SJCRH30 (cell line): ENCODE results near the gene TCERG1L. TPM values are rescaled to one million over a fixed set of nuclear protein-coding genes. Genes with fewer than 3 reads are reported as not detected.

Experiments used
- DNase-seq, 2 experiments: peaks; one replicate each; pipeline ENCODE4 v3.0.0-alpha.2; 2015 to 2020
- H3K27ac ChIP-seq: fragments of 250-450 bp; sonication (Bioruptor Pico); 2 replicates; pipeline ENCODE4 v1.5.1; 2020; ENCODE audit warnings: mild to moderate bottlenecking, moderate library complexity
- H3K27me3 ChIP-seq: fragments of 250-450 bp; sonication (Bioruptor Pico); 2 replicates; pipeline ENCODE4 v1.5.1; 2020; ENCODE audit warnings: mild to moderate bottlenecking, moderate library complexity
- H3K36me3 ChIP-seq: fragments of 250-450 bp; sonication (Bioruptor Pico); 2 replicates; pipeline ENCODE4 v1.5.1; 2020; ENCODE audit warnings: mild to moderate bottlenecking, moderate library complexity
- H3K4me1 ChIP-seq: fragments of 250-450 bp; sonication (Bioruptor Pico); 2 replicates; pipeline ENCODE4 v1.5.1; 2020; ENCODE audit warnings: mild to moderate bottlenecking, moderate library complexity
- H3K4me3 ChIP-seq: fragments of 250-450 bp; sonication (Bioruptor Pico); 2 replicates; pipeline ENCODE4 v1.5.1; 2020; ENCODE audit warnings: mild to moderate bottlenecking, moderate library complexity
- H3K9me3 ChIP-seq: fragments of 250-450 bp; sonication (Bioruptor Pico); replicated peaks from 2 replicates; pipeline ENCODE4 v1.5.1; 2020; ENCODE audit warnings: mild to moderate bottlenecking, moderate library complexity
- total RNA-seq: library from RNA; depleted of rRNA; stranded (reverse); fragments of >200 nt; shearing (Covaris generic); gene quantifications from 2 replicates; pipeline ENCODE4 v1.2.3, GENCODE V29; 2014

Gene TCERG1L
- total RNA-seq, 1 experiment from 2014 or later = not detected

GRCh38 chr10:131071721-131072120, 239.8 kb downstream of the TCERG1L start:
- no peaks in the 10 kb centered on the region for H3K27me3 ChIP-seq
- no peaks in the 10 kb centered on the region for H3K36me3 ChIP-seq
- H3K4me1 ChIP-seq = no peaks in the 10 kb centered on the region
- no peak overlapping the region for H3K27ac ChIP-seq
- no peaks in the 10 kb centered on the region for H3K9me3 ChIP-seq
- H3K4me3 ChIP-seq = no peak overlapping the region
- no peak for DNase-seq

DNA sequence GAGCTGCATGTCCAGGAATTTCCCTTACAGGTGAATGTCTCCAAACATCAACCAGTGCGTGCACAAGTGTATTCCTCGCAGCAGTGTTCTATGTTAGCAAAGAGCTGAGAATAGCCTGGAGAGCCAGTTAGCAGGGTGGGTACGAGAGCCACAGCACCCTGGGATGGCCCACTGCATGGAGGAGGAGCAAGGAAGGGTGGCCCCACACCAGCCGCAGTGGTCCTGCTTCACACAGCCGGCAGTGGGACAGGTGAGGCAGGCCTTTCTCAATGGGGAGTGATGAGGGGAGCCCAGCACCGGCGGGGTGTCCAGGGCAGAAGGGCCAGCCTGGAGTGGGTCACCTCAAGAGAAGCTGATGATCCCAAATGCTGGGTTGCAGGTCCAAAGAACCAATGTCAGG, 240.7 kb downstream of the TCERG1L start:
- H3K27me3 ChIP-seq = no peaks in the 10 kb centered on the region
- no peaks in the 10 kb centered on the region for H3K36me3 ChIP-seq
- H3K9me3 ChIP-seq = no peaks in the 10 kb centered on the region
- H3K4me3 ChIP-seq = no peak overlapping the region
- no peak overlapping the region for H3K27ac ChIP-seq
- H3K4me1 ChIP-seq = no peaks in the 10 kb centered on the region
- DNase-seq = no peak

DNA sequence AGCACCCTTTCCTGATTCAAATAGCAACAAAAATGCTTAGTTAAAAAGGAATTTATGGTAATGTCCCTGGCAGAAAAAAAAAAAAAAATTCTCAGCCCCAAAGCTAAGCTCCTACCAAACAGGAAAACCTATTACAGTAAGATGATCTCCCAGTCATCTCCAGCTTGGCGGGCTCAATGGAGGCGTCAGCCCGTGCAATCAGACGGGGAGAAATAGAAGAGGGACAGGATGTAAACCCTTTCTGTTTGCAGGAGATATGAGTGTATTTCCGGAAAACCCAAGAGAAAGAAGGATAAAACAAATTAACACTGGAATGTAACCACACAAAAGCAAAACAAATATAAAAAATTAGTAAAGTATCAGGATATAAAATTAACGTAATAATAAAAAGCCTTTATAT, 242.8 kb downstream of the TCERG1L start:
- no peak for DNase-seq
- no peaks in the 10 kb centered on the region for H3K9me3 ChIP-seq
- no peaks in the 10 kb centered on the region for H3K36me3 ChIP-seq
- H3K27ac ChIP-seq = no peak overlapping the region
- no peaks in the 10 kb centered on the region for H3K27me3 ChIP-seq
- no peak overlapping the region for H3K4me3 ChIP-seq
- H3K4me1 ChIP-seq = no peaks in the 10 kb centered on the region

DNA sequence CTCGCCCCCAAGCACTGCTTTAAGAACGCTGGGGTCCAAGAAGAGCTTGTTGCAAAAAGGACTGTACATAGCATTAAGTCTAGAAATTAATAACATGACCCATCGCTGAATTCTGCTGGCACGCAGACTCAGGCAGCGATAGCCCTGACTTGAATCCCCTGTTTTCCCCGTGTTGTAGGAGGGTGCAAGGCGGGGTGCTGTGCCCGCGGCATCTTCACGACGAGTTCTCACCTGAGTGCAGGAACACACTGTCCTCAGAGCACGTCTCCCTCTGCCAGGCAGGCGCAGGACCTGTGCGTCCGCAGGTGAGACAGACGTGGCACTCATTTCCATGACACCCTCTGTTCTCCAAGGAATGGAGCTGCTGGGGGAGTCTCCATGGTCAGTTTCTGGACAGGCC, 243.2 kb downstream of the TCERG1L start:
- no peak overlapping the region for H3K4me3 ChIP-seq
- no peak for DNase-seq
- H3K36me3 ChIP-seq = no peaks in the 10 kb centered on the region
- no peak overlapping the region for H3K27ac ChIP-seq
- no peaks in the 10 kb centered on the region for H3K27me3 ChIP-seq
- H3K9me3 ChIP-seq = no peaks in the 10 kb centered on the region
- H3K4me1 ChIP-seq = no peaks in the 10 kb centered on the region

- H3K27me3 ChIP-seq = no peaks in the 10 kb centered on the region
- H3K4me3 ChIP-seq = no peak overlapping the region
- H3K36me3 ChIP-seq = no peaks in the 10 kb centered on the region
- no peak for DNase-seq
- H3K27ac ChIP-seq = no peak overlapping the region
- H3K9me3 ChIP-seq = no peaks in the 10 kb centered on the region
- H3K4me1 ChIP-seq = no peaks in the 10 kb centered on the region
These were observed 243.8 kb downstream of the TCERG1L start for GRCh38 chr10:131067690-131068089.

DNA sequence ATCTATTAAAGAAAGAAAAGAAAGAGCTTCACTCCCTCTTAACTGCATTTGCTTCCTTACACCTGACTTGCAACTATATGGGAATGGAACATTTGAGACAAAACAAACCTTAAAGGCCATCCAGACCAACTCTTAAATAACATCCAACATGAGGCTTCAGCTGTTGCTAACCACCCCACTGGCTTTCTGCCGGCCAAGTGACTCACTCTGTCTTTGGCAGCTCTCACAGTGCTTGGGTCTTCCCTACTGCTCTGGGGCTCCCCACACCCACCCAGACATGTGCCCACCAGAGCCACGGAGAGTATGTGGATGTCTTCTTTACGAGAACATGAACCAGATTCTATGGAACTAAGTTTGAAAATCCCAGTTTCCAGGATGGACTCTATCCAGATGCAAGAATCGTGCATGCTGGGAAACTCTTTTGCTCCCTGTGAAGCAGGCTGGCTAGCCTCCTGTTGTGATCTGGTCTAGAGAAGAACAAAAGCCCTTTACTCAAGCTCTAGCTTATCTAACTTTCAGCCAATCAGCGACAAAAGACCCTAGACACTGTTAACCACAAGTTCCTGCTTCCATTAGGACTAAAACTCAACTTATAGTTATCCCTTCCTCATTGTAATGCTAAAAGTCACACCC, 245.7 kb downstream of the TCERG1L start:
- Histone ChIP-seq H3K9me3 (no peaks in the 10 kb centered on the region), H3K36me3 (no peaks in the 10 kb centered on the region), H3K4me1 (no peaks in the 10 kb centered on the region), H3K27me3 (no peaks in the 10 kb centered on the region), H3K27ac (no peak overlapping the region), H3K4me3 (no peak overlapping the region)
- DNase-seq = no peak

DNA sequence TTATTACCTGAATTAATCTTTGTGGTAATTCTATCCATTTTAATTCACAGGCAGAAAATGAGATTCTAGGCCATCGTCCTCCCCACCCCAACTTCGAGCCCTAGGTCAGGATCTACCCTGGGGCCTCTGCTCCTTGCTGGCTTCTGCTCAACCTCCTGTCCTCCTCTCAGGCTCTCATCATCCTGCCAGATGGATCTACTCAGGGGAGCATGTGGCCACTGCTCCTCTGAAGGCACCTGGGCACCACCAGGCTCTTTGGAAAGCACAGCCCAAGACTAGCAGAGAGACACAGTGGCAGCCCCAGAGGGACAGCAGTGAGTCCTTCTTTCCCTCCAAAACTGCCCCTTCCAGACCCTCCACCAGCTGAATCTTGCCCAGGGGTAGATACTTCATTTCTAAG, 248.2 kb downstream of the TCERG1L start:
- no peak overlapping the region for H3K4me3 ChIP-seq
- no peaks in the 10 kb centered on the region for H3K9me3 ChIP-seq
- no peaks in the 10 kb centered on the region for H3K36me3 ChIP-seq
- H3K4me1 ChIP-seq = no peaks in the 10 kb centered on the region
- H3K27me3 ChIP-seq = no peaks in the 10 kb centered on the region
- no peak overlapping the region for H3K27ac ChIP-seq
- no peak for DNase-seq

DNA sequence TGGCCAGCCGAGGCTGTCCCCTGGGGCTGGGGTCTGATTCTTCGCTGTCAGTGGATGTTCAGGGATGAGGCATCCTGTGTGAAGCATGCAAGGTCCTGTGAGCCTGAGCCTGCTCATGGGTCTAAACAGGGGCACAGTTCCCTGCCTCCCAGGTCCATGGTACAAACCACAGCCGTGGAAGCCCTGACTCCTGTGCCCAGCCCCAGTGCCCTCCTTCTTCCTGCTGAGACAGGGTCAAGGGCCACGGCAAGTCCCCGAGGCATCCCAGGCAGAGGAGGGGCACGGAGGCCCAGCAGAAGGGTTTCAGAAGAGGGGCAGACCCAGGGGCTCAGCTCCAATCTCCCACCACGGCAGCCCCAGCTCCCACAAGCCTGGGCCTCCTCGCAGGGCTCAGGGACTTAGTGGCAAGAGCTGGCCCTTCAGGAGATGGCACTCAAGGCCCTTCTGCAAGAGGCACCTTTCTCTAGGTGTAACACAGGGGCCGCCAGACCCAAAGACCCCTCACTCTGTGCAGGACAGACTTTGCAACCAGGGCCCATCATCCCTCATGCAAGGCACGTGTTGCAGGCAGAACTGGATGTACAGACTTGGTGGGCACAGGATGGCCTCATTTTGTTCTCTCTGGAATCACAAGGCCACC, 248.8 kb downstream of the TCERG1L start:
- DNase-seq = no peak
- Histone ChIP-seq H3K9me3 (no peaks in the 10 kb centered on the region), H3K4me3 (no peak overlapping the region), H3K4me1 (no peaks in the 10 kb centered on the region), H3K36me3 (no peaks in the 10 kb centered on the region), H3K27ac (no peak overlapping the region), H3K27me3 (no peaks in the 10 kb centered on the region)

DNA sequence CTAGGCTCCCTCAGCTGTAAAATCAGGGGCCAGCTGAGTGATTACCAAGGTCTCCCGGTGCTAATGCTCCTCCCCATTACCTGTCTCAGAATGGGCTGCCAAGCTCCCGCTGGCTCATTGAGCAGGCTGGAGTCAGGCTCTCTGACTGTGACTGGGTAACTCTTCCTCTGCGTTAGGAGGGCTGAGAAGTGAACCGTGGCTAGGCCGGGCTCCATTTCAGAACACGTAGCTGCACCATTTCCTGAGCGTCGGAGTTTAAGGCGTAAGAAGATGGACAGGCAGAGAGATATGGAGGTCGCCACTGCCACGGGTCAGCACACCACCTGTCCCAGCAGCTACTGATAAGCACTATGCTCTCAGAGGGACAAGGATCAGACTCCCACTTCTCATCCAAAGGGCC, 250.3 kb downstream of the TCERG1L start:
- DNase-seq = no peak
- H3K9me3 ChIP-seq = no peaks in the 10 kb centered on the region
- no peaks in the 10 kb centered on the region for H3K4me1 ChIP-seq
- no peaks in the 10 kb centered on the region for H3K27me3 ChIP-seq
- no peak overlapping the region for H3K27ac ChIP-seq
- no peaks in the 10 kb centered on the region for H3K36me3 ChIP-seq
- no peak overlapping the region for H3K4me3 ChIP-seq

- Histone ChIP-seq H3K27ac (no peak overlapping the region), H3K27me3 (no peaks in the 10 kb centered on the region), H3K4me1 (no peaks in the 10 kb centered on the region), H3K36me3 (no peaks in the 10 kb centered on the region), H3K9me3 (no peaks in the 10 kb centered on the region), H3K4me3 (no peak overlapping the region)
- DNase-seq = no peak
These were observed 251.6 kb downstream of the TCERG1L start for GRCh38 chr10:131059881-131060280.

GRCh38 chr10:131058799-131059198, 252.7 kb downstream of the TCERG1L start:
- Histone ChIP-seq H3K27me3 (no peaks in the 10 kb centered on the region), H3K4me3 (no peak overlapping the region), H3K27ac (no peak overlapping the region), H3K36me3 (no peaks in the 10 kb centered on the region), H3K9me3 (no peaks in the 10 kb centered on the region), H3K4me1 (no peaks in the 10 kb centered on the region)
- no peak for DNase-seq

GRCh38 chr10:131056781-131057180, 254.7 kb downstream of the TCERG1L start:
- Histone ChIP-seq H3K27ac (no peak overlapping the region), H3K36me3 (no peaks in the 10 kb centered on the region), H3K9me3 (no peaks in the 10 kb centered on the region), H3K4me1 (no peaks in the 10 kb centered on the region), H3K4me3 (no peak overlapping the region), H3K27me3 (no peaks in the 10 kb centered on the region)
- DNase-seq = no peak

DNA sequence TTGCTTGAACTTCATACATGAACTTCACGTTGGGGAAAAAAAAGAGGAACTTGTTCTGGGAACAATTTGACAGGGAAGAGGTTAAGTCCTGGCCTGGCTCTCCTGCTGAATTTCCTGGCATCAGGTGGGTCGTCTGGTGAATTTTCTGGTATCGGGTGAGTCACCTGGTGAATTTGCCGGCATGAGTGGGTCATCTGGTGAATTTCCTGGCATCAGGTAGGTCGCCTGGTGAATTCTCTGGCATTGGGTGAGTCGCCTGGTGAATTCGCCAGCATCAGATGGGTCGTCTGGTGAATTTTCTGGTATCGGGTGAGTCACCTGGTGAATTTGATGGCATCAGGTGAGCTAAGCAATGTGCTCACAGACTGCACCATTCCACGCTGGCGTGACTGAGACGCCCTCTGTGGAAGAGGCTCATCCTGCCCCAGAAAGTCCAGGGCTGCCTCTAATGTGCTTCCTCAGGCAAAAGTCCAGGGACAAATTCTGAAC, 255.4 kb downstream of the TCERG1L start:
- Histone ChIP-seq H3K9me3 (no peaks in the 10 kb centered on the region), H3K4me3 (no peak overlapping the region), H3K36me3 (no peaks in the 10 kb centered on the region), H3K27ac (no peak overlapping the region), H3K27me3 (no peaks in the 10 kb centered on the region), H3K4me1 (no peaks in the 10 kb centered on the region)
- no peak for DNase-seq

- no peak overlapping the region for H3K27ac ChIP-seq
- no peak overlapping the region for H3K4me3 ChIP-seq
- DNase-seq = no peak
- no peaks in the 10 kb centered on the region for H3K27me3 ChIP-seq
- no peaks in the 10 kb centered on the region for H3K4me1 ChIP-seq
- H3K9me3 ChIP-seq = no peaks in the 10 kb centered on the region
- H3K36me3 ChIP-seq = no peaks in the 10 kb centered on the region
These were observed 256.1 kb downstream of the TCERG1L start for GRCh38 chr10:131055437-131055836.

GRCh38 chr10:131053192-131053591, 258.3 kb downstream of the TCERG1L start:
- H3K4me1 ChIP-seq = no peaks in the 10 kb centered on the region
- H3K36me3 ChIP-seq = no peaks in the 10 kb centered on the region
- no peak for DNase-seq
- H3K4me3 ChIP-seq = no peak overlapping the region
- no peaks in the 10 kb centered on the region for H3K9me3 ChIP-seq
- no peaks in the 10 kb centered on the region for H3K27me3 ChIP-seq
- H3K27ac ChIP-seq = no peak overlapping the region

- no peaks in the 10 kb centered on the region for H3K9me3 ChIP-seq
- H3K27ac ChIP-seq = no peak overlapping the region
- no peak for DNase-seq
- H3K4me3 ChIP-seq = no peak overlapping the region
- no peaks in the 10 kb centered on the region for H3K36me3 ChIP-seq
- no peaks in the 10 kb centered on the region for H3K27me3 ChIP-seq
- no peaks in the 10 kb centered on the region for H3K4me1 ChIP-seq
These were observed 261.3 kb downstream of the TCERG1L start for GRCh38 chr10:131050162-131050766.
